HepG2 (cell line): ENCODE measurements around the gene DLG2.

Experiments
- BHLHE40 ChIP-seq: IDR thresholded peaks from 2 replicates; pipeline ENCODE4 v1.6.1; 2011; ENCODE audit warnings: low read length, improper control_type of control experiment
- FOXP1 ChIP-seq, 2 experiments: fragments of 450-650 bp in 1 of 2; IDR thresholded peaks; 2 replicates each; pipeline ENCODE4 v1.6.1; 2017 to 2018; ENCODE audit warnings: antibody characterized with exemption in 1 of 2
- KDM5B ChIP-seq: sonication (generic); formaldehyde crosslinking; IDR thresholded peaks from 2 replicates; pipeline ENCODE4 v1.4.0; 2020; ENCODE audit warnings: missing genetic modification reagents, mild to moderate bottlenecking, borderline replicate concordance
- MTA3 ChIP-seq: sonication (generic); formaldehyde crosslinking; IDR thresholded peaks from 2 replicates; pipeline ENCODE4 v1.4.0; 2020; ENCODE audit warnings: missing genetic modification reagents
- TF ChIP-seq, protein P1 (sequence below): sonication (generic); formaldehyde crosslinking; IDR thresholded peaks from 2 replicates; pipeline ENCODE4 v1.4.0; 2020; ENCODE audit warnings: missing genetic modification reagents
- TF ChIP-seq, protein P2 (sequence below): sonication (generic); formaldehyde crosslinking; IDR thresholded peaks from 2 replicates; pipeline ENCODE4 v1.5.1; 2020; ENCODE audit warnings: mild to moderate bottlenecking, missing genetic modification reagents
- TF ChIP-seq, protein P3 (sequence below), 2 experiments: IDR thresholded peaks; 2 replicates each; pipeline ENCODE4 v1.6.1; 2011 to 2012; ENCODE audit warnings: low read length in 2 of 2, borderline replicate concordance in 1 of 2, low read depth in 1 of 2, mild to moderate bottlenecking in 1 of 2, moderate library complexity in 1 of 2
- TF ChIP-seq, protein P4 (sequence below): sonication (generic); formaldehyde crosslinking; IDR thresholded peaks from 2 replicates; pipeline ENCODE4 v1.5.1; 2020; ENCODE audit warnings: mild to moderate bottlenecking, missing genetic modification reagents, borderline replicate concordance

DNA sequence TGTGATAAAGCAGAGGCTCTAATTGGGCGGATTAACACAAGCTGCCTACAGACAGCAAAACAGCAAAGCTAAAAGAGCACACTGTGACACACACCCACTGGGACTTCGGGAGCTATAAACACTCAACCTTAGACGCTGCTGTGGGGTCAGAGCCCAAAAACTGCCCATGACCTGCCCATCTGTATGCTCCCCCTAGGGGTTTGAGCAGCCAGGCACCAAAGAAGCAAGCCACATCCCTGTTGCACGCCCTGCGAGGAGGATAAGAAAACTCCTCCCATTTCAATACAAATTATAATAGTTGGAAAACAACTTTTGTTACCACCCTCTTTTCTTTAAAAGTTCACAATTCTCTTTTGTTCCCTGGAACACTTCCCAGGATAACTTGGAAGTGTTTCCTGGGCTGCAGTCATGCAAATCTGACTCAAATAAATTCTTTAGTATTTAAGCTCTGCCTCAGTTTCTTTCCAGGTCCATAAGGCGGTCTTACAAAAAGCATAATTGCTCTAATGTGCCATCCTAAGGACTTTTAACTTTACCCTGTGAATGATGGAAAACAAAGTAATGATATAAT, 86.4 kb downstream of the DLG2 start:
- TF ChIP-seq KDM5B (CRISPR knock-in tag) (no peak), MTA3 (CRISPR knock-in tag) (no peak), FOXP1 (IDR thresholded peaks at IDR 0.05) (no peak), FOXP1 (CRISPR knock-in tag; IDR thresholded peaks at IDR 0.05) (no peak), BHLHE40 (no peak)
- TF ChIP-seq, protein P1, sequence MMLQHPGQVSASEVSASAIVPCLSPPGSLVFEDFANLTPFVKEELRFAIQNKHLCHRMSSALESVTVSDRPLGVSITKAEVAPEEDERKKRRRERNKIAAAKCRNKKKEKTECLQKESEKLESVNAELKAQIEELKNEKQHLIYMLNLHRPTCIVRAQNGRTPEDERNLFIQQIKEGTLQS: no peak
- TF ChIP-seq, protein P2, sequence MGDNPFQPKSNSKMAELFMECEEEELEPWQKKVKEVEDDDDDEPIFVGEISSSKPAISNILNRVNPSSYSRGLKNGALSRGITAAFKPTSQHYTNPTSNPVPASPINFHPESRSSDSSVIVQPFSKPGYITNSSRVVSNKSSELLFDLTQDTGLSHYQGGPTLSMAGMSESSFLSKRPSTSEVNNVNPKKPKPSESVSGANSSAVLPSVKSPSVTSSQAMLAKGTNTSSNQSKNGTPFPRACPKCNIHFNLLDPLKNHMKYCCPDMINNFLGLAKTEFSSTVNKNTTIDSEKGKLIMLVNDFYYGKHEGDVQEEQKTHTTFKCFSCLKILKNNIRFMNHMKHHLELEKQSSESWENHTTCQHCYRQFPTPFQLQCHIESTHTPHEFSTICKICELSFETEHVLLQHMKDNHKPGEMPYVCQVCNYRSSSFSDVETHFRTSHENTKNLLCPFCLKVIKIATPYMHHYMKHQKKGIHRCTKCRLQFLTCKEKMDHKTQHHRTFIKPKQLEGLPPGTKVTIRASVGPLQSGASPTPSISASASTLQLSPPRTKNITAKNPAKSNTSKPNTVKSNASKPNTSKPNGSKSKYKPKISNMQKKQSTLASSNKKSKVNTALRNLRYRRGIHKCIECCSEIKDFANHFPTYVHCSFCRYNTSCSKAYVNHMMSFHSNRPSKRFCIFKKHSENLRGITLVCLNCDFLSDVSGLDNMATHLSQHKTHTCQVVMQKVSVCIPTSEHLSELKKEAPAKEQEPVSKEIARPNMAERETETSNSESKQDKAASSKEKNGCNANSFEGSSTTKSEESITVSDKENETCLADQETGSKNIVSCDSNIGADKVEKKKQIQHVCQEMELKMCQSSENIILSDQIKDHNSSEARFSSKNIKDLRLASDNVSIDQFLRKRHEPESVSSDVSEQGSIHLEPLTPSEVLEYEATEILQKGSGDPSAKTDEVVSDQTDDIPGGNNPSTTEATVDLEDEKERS (CRISPR knock-in tag): no peak
- TF ChIP-seq, protein P3, sequence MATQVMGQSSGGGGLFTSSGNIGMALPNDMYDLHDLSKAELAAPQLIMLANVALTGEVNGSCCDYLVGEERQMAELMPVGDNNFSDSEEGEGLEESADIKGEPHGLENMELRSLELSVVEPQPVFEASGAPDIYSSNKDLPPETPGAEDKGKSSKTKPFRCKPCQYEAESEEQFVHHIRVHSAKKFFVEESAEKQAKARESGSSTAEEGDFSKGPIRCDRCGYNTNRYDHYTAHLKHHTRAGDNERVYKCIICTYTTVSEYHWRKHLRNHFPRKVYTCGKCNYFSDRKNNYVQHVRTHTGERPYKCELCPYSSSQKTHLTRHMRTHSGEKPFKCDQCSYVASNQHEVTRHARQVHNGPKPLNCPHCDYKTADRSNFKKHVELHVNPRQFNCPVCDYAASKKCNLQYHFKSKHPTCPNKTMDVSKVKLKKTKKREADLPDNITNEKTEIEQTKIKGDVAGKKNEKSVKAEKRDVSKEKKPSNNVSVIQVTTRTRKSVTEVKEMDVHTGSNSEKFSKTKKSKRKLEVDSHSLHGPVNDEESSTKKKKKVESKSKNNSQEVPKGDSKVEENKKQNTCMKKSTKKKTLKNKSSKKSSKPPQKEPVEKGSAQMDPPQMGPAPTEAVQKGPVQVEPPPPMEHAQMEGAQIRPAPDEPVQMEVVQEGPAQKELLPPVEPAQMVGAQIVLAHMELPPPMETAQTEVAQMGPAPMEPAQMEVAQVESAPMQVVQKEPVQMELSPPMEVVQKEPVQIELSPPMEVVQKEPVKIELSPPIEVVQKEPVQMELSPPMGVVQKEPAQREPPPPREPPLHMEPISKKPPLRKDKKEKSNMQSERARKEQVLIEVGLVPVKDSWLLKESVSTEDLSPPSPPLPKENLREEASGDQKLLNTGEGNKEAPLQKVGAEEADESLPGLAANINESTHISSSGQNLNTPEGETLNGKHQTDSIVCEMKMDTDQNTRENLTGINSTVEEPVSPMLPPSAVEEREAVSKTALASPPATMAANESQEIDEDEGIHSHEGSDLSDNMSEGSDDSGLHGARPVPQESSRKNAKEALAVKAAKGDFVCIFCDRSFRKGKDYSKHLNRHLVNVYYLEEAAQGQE (IDR thresholded peaks at IDR 0.05; ENCODE audit: borderline replicate concordance in 1 of 2, low read depth in 1 of 2, low read length in 2 of 2): no peak
- TF ChIP-seq, protein P4, sequence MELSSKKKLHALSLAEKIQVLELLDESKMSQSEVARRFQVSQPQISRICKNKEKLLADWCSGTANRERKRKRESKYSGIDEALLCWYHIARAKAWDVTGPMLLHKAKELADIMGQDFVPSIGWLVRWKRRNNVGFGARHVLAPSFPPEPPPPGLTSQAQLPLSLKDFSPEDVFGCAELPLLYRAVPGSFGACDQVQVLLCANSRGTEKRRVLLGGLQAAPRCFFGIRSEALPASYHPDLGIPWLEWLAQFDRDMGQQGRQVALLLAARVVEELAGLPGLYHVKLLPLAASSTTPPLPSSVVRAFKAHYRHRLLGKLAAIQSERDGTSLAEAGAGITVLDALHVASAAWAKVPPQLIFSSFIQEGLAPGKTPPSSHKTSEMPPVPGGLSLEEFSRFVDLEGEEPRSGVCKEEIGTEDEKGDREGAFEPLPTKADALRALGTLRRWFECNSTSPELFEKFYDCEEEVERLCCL (CRISPR knock-in tag): no peak
